Left ventricle myocardium superior (tissue), 1 donor: ENCODE results near the gene KSR2. TPM values are rescaled to one million over a fixed set of nuclear protein-coding genes. Genes with fewer than 3 reads are reported as not detected.
"Not testable (repeated sequence)": the region's sequence is repeated elsewhere in the genome, so short reads cannot be mapped to it uniquely, and the experiment has no call there.

Source experiments
- ATAC-seq: fragments of 200-7000 bp; cut with Tn5 transposase; one replicate; pipeline ENCODE4 v1.9.1; 2020; ENCODE audit warnings: mild to moderate bottlenecking, moderate library complexity
- DNase-seq: peaks from one replicate; pipeline ENCODE4 v3.0.0-alpha.2; 2020
- intact Hi-C: fragments of 100-400 bp; cut with micrococcal nuclease; formaldehyde crosslinking; loops from one replicate; pipeline ENCODE4 v1.11.0; 2022
- total RNA-seq: library from RNA; stranded (reverse); fragmentation: NEBNext Ultra II Directional; extraction: Animal tissue kit (Norgen Biotek cat#: 25700); gene quantifications from one replicate; pipeline ENCODE4 v1.2.1, GENCODE V29; 2021
- donor health status: DM: no; HTN: yes; CAD: no; lungs with severe emphysema.

KSR2 gene
- total RNA-seq, 1 donor from 2014 or later = not detected

- ATAC-seq (no peak), DNase-seq (no peak)
- intact Hi-C loops = no loop called here
These were observed 103.3 kb downstream of the KSR2 start for GRCh38 chr12:117865505-117865904.

DNA sequence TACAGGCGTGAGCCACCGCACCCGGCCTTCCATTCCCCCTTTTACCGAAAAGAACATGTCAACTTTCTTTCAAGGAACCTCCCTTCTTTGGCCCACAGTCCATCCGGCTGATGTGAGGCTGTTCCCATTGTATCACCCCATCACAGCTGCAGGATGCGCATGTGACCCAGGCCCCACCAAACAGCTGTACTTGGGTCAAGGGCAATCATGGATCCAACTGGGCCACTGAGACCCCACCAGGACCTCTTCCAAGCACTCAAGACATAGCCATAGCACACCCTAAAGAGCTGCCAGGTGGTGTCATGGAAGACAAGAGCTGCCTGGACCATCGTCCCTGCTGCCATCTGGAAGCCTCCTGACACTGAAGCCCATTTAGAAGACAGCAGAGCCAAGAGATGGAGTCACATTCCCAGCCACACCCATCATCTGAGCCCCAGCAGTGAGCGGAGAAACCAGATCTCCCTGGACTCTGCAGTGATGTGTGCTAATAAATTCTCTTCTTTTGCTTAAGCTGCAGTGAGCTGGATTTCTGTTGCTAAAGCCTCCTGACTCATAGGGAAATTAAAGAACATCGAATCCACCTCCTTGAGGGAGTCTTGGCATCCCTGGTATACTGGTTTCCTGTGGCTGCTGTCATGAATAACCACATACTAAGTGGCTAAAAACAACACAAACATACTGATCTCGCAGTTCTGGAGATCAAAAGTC, 105.6 kb downstream of the KSR2 start:
- DNase-seq (no peak), ATAC-seq (no peak)
- intact Hi-C loops = no loop called here

DNA sequence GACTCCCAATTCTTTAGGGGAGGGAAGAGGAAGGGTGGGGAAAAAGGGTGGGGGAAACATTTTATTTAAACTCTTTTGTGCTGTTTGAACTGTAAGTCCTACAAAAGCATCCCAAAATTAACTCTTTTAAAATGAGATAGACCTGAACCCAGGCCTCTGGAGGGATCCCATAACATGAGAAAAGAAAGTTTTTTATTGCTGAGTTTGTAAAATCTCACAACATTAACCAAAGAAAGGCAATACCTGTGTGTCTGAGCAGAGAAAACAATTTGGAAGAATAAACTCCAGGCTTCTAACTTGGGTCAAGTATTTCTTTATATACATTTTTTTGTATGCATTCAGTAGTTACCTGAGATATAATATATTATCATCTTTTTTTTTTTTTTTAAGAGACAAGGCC, 107.1 kb downstream of the KSR2 start:
- DNase-seq (no peak), ATAC-seq (no peak)
- intact Hi-C loops = no loop called here

- DNase-seq, intact Hi-C loops, ATAC-seq: not testable (repeated sequence)
These were observed 108.0 kb downstream of the KSR2 start for GRCh38 chr12:117860787-117861290.

- ATAC-seq (no peak), DNase-seq (no peak)
- intact Hi-C loops = no loop called here
These were observed 108.7 kb downstream of the KSR2 start for GRCh38 chr12:117860111-117860510.

- ATAC-seq = peak; percentile 55
- intact Hi-C loops = no loop called here
- no peak for DNase-seq
These were observed 110.9 kb downstream of the KSR2 start for GRCh38 chr12:117857632-117858612.

- DNase-seq, intact Hi-C loops, ATAC-seq: not testable (repeated sequence)
These were observed 111.7 kb downstream of the KSR2 start for GRCh38 chr12:117857139-117857538.

DNA sequence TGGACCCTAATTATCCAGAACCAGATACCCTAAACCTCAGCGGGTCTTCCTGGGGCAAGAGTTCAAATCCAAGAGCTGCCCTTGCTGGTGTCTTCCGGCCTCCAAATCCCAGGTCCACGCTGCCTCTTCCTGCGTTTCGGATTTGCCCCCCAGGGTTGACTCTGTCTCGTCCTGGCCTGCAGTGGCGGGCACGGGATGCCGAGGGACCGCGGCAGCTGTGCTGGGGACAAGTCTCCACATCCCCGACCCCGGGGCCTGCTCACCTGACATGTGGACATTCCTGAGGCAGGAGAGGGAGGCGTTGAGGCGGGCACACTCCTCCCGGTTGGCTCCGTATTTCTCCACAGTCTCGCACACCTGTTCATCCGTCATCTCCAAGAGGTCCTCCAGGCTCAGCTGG, 113.6 kb downstream of the KSR2 start:
- no peak for ATAC-seq
- intact Hi-C loops = no loop called here

DNA sequence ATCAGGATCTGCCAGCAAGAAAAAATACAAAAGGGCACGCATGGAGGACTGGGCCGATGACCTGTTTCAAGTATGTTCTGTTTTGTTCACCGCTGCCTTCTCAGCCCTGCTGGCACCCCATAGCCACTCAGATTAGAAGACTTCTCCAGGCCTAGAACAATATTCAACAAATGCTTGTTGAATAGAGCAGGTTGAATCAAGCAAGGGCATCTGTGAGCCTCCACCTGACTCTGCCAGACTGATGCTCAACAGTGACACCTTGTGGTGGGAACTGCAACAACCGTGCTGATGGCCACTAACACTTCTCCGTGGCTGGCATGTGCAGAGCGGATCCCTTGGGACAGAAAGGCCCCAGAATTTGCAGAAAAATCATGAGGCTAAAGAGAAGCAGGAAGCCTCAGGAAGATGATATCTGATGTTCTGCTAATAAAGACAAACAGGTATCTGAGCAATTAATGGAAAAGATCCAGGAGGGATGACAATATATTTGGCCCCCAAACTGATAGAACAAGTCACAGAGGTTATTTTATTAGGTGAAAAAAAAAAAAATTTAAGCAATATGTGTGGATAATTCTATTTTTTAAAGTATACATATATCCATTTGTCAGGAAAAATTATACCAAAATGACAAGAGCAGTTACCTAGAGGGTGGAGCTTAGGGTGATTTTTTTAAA, 114.3 kb downstream of the KSR2 start:
- ATAC-seq (no peak), DNase-seq (no peak)
- intact Hi-C loops = no loop called here

More for the DNA sequence above, 113.6 kb downstream of the KSR2 start:
- DNase-seq = no peak

DNA sequence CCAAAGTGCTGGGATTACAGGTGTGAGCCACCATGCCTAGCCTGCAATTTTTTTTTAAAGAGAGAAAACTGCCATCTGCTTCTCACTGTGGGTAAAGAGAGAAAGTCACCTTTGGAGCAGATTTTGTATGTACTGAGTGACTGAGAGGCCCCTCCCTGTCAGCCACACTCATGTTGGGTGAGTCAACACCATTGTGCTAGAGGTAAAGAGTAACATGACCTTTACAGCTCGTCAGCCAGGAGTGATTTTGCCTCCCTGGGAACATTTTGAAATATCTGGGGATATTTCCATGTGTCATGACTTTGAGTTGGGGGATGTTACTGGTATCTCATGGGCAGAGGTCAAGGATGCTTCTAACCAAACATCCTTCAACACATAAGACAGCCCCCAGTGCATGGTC, 115.2 kb downstream of the KSR2 start:
- intact Hi-C loops = no loop called here
- no peak for DNase-seq
- no peak for ATAC-seq

DNA sequence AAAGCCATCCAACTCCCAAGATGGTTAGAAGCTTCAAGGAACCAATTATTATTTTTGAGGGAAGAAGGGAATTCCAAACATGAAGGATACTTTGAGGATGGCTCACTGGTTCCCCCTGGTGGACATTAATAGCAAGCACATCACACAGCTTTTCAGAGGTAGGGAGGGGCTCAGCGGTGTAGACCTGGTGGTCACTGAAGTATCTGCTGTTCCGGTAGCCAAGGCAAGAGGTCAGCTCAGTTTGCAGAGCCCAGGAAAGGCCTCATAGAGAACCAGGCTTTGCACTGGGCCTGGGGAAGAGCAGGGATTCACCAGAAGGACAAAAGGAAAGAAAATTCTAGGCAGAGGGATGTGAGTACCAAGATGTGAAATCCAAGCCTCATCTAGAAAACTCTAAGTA, 118.7 kb downstream of the KSR2 start:
- ATAC-seq (peak; percentile 27), DNase-seq (no peak)
- intact Hi-C loops = no loop called here

DNA sequence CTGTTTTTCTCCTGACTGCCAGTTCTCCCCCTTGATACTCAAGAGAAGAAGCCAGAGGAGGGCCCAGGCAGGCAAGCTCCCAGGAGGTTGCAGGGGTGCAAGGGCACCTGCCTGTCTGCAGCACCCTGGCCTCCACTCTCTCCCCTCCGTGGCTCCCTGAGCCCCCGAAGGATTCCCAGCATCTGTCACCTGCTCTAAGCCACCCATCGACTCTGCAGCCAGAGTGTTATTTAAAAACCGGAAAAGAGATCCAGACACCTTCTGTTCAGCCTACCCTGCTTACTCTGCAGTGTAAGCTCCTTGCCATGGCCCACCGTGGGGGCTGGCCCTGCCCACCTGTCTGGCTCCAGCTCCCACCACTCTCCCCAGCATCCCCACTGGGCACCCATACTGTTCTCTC, 121.4 kb downstream of the KSR2 start:
- DNase-seq (no peak), ATAC-seq (no peak)
- intact Hi-C loops = no loop called here

GRCh38 chr12:117845271-117845904, 123.4 kb downstream of the KSR2 start:
- intact Hi-C loops = no loop called here
- ATAC-seq (no peak), DNase-seq (no peak)

DNA sequence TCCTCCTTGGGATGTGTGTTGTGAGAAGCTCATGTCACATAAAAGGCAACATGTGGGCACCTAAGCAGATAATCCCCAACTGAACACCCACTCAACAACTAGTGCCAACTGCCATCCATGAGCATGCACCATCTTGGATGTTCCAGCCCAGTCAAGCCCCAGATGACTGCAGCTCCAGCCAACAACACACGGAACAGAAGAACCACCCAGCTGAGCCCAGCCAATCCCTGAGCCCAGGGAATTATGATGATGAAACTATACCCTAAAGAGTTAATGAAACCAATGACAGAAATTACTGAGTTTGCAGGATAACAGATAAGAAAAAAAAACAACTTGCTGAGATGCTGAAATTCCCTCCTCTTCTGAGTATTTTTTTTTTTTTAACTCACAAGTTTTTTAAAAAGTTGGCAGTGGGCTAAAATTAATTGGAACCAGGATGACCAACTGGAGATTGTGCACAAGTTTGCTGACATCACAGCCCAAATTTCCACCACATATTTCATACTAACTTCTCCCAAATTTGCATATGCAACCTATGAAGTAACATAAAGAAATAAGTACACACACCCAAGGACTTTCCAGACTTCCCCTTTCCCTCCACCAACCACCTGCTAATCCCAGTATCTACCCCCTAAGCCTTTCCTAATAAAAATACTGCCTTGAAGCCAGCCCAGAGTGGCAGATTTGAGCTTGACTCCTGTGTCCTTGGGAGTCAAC, 124.5 kb downstream of the KSR2 start:
- intact Hi-C loops = no loop called here
- ATAC-seq (no peak), DNase-seq (no peak)

DNA sequence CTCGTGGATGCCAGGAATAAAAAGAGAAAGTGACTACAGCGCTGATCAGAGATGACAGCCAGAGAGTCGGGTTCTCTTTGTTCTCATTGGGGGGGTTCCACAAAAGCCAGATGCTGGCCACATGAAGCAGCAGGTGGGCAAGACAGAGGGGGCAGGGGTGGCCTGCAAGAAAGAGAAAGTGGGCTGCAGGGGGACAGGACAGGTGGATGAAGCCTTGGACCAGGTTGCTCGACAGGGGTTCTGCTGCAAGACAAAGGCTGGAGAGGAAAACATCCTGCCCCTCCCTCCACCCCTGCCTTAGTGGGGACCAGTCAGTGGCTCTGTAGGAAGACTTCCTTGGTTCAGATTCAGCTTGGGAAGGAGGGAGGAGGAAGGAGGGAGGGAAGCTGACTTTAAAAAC, 126.2 kb downstream of the KSR2 start:
- intact Hi-C loops = no loop called here
- no peak for ATAC-seq
- DNase-seq = no peak

GRCh38 chr12:117842220-117842619, 126.6 kb downstream of the KSR2 start:
- intact Hi-C loops = no loop called here
- ATAC-seq = no peak

GRCh38 chr12:117837737-117838050, 131.1 kb downstream of the KSR2 start:
- intact Hi-C loops = loop anchor here (5.0 to 10.0 kb wide), 2 partner anchors 470 to 603 kb away; no protein-coding TSS in a partner anchor
- ATAC-seq (no peak), DNase-seq (no peak)

More at GRCh38 chr12:117842220-117842619, 126.6 kb downstream of the KSR2 start:
- DNase-seq = no peak

DNA sequence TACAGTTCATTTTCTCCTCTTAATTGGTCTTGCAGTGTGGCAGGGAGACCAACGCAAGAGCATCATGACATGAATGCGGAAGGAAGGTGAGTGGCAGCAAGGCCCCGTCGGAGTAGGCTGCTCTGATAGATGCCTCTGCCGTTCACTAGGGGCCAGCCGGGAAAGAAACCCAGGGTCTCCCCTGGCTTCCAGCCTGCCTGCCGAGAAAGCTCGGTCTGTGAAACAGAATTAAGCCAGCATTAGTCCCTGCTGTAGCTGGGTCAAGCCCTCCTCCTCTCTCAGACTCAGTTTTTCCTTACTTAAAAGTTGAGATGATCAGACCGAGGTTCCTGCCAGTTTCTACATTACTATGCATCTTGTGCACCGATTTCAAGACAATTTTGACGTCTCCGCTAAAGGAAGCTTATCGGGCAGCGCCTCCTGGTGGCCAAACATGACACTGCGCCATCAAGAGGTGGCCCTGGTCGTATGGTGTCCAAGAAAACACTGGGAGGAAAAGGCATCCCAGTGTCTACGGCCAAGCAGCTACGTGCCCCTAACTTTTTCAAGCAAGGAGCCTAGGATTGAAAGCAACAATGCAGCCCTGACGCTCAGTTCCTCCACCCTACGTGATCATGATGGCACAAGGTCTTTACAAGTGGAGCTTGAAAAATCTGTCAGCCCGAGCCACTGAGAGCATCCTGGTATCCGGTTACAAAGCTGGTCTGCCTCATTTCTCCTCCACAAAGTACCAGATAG, 131.6 kb downstream of the KSR2 start:
- DNase-seq (peak; percentile 84), ATAC-seq (peak; percentile 62)
- intact Hi-C loops = loop anchor here (5.0 to 10.0 kb wide), 2 partner anchors 470 to 602 kb away; no protein-coding TSS in a partner anchor
